GM12865 (cell line): ENCODE results near the gene SLC25A21.
"Not testable (repeated sequence)": the region's sequence is repeated elsewhere in the genome, so short reads cannot be mapped to it uniquely, and the experiment has no call there.

Source experiments
- DNase-seq: peaks from one replicate; pipeline ENCODE4 v3.0.0; 2010; ENCODE audit warnings: low read depth
- H3K4me3 ChIP-seq: 2 replicates; pipeline ENCODE4 v1.5.1; 2011; ENCODE audit warnings: mild to moderate bottlenecking, low read depth, low read length, control low read depth
- CTCF ChIP-seq: IDR thresholded peaks from 2 replicates; pipeline ENCODE4 v1.5.1; 2011; ENCODE audit warnings: low read length, control low read depth, low read depth, inconsistent platforms; ENCODE audit not compliant: insufficient read depth; ENCODE audit errors: missing control alignments

SLC25A21 gene

GRCh38 chr14:37170237-37170636, 2.2 kb downstream of the SLC25A21 start:
- DNase-seq: no peak
- no peak for TF ChIP-seq CTCF
- H3K4me3 ChIP-seq: no peak overlapping the region

DNA sequence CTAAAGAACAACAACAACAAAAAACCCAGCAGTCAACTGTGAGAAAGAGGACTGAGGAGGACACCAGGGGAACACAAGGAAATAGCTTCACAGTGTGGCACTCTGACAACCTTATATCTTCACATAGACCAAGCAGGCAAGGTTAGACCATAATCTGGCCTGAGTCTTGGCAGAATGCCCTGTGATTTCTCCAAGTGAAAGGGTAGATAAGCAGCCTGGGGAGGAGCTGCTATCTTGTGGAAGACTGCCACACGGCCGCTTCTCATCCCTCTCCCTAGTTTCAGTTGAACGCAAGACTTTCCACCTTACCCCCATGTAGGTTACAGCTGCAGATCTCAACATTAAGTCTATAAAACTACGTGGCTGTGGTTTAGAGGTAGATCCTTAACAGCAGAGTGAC, 3.7 kb downstream of the SLC25A21 start:
- no peak overlapping the region for H3K4me3 ChIP-seq
- no peak for TF ChIP-seq CTCF
- DNase-seq: no peak

GRCh38 chr14:37167151-37168047, 5.0 kb downstream of the SLC25A21 start:
- TF ChIP-seq CTCF: no peak
- H3K4me3 ChIP-seq: no peak overlapping the region
- DNase-seq: no peak

DNA sequence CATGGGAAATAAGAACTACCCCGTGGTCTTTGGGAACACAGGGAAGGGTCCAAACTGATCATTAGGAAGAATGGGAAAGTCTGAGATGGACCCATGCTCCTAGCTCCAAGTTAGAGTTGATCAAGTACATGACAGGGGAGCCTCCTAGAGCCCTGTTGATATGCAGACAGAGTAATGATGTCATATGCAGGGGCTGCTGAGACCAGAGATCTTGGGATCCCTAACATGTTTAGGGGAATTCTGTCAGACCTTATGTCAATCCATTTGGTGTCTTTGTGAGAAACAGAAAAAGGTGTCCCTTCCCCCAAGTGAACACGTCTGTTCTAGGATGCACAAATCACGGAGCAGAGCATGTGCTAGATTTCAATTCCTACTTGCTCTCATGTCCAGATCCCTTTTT, 6.6 kb downstream of the SLC25A21 start:
- H3K4me3 ChIP-seq: no peak overlapping the region
- no peak for TF ChIP-seq CTCF
- no peak for DNase-seq

DNA sequence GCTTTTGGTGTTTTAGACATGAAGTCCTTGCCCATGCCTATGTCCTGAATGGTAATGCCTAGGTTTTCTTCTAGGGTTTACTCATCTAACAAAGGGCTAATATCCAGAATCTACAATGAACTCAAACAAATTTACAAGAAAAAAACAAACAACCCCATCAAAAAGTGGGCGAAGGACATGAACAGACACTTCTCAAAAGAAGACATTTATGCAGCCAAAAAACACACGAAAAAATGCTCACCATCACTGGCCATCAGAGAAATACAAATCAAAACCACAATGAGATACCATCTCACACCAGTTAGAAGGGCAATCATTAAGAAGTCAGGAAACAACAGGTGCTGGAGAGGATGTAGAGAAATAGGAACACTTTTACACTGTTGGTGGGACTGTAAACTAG, 10.1 kb downstream of the SLC25A21 start:
- DNase-seq, H3K4me3 ChIP-seq: not testable (repeated sequence)

DNA sequence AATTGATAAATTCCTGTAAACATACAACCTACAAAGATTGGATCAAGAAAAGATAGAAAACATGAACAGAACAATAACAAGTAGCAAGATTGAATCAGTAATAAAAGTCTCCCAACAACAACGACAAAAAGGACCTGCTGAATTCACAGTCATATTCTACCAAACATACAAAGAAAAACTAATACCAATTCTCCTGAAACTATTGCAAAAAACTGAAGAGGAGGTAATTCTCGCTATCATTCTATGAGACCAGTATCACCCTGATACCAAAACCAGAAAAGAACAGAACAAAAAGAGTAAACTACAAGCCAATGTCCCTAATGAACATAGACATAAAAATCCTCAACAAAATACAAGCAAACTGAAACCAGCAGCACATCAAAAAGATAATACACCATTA, 14.4 kb downstream of the SLC25A21 start:
- no peak for TF ChIP-seq CTCF
- DNase-seq: no peak
- H3K4me3 ChIP-seq: no peak overlapping the region

DNA sequence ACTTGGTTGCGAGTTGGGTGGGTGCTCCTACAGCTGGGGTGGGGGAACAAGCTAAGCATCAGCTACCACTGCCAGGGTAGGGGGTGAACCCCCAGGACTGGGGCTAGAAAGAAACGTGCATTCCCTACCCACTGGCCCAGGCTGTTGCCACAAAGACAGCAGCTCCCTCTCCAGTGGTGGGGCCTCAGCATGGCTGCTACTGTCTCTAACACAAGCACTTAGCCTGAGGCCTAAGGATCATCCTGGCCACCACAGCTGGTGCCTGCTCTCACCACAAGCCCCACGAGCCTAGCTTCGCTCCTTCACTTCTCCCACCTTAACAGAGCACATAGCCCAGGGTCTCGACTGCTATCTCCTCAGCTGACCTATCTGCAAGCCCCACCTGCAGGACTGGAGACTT, 18.9 kb downstream of the SLC25A21 start:
- TF ChIP-seq CTCF: no peak
- no peak for DNase-seq
- H3K4me3 ChIP-seq: no peak overlapping the region
